ENCODE measurements around the gene ZNF823. TPM values are rescaled to one million over a fixed set of nuclear protein-coding genes. Genes with fewer than 3 reads are reported as not detected.

Gene ZNF823
- total and polyA plus RNA-seq, 2 donors (not counting 1 experiment from before 2014, with no cell fraction given) = 1.8 to 5.1 TPM

GRCh38 chr19:11710313-11710712 lies 28.4 kb downstream of the ZNF823 start:
- ChIA-PET CTCF (no interaction called here), POLR2A (no interaction called here)
- no peaks in the 10 kb centered on the region for H3K9me3 Mint-ChIP-seq (ENCODE audit: insufficient read depth)
- Histone ChIP-seq H3K4me3 (ENCODE audit: control extremely low read depth in 1 of 5, extremely low read depth in 1 of 5, insufficient read depth in 1 of 5, low read depth in 2 of 5, low read length in 4 of 5) (no peak overlapping the region), H4K20me1 (ENCODE audit: control insufficient read depth, insufficient read depth, low read length, poor library complexity, severe bottlenecking) (no peaks in the 10 kb centered on the region), H3K27ac (ENCODE audit: low read length in 2 of 2) (no peak overlapping the region), H3K27me3 (replicated peaks in 1 of 4; ENCODE audit: control extremely low read depth in 1 of 4, control insufficient read depth in 3 of 4, insufficient read depth in 4 of 4, low read length in 3 of 4) (no peaks in the 10 kb centered on the region), H3K9ac (ENCODE audit: low read length) (no peak overlapping the region), H3K79me2 (ENCODE audit: control insufficient read depth, insufficient read depth, low read length) (no peaks in the 10 kb centered on the region), H3K36me3 (replicated peaks in 1 of 2; ENCODE audit: control extremely low read depth in 1 of 2, control insufficient read depth in 1 of 2, extremely low read depth in 1 of 2, insufficient read depth in 2 of 2, low read length in 1 of 2) (no peaks in the 10 kb centered on the region), H3K4me1 (ENCODE audit: control insufficient read depth in 2 of 2, insufficient read depth in 2 of 2, low read length in 2 of 2) (no peaks in the 10 kb centered on the region), H3K4me2 (replicated peaks; ENCODE audit: low read depth, low read length, poor library complexity, severe bottlenecking) (no peak overlapping the region), H3K9me3 (ENCODE audit: control extremely low read depth in 1 of 3, control insufficient read depth in 2 of 3, insufficient read depth in 1 of 3, low read length in 2 of 3) (no peaks in the 10 kb centered on the region), H2AFZ (ENCODE audit: insufficient read depth, low read depth, low read length, poor library complexity, severe bottlenecking) (no peak overlapping the region)
- intact Hi-C loops (cut with micrococcal nuclease) = no loop called here
- H3K4me3 Mint-ChIP-seq = no peak overlapping the region
- H3K27ac Mint-ChIP-seq = no peak overlapping the region
- ATAC-seq (ENCODE audit: low read depth) (no peak), DNase-seq (no peak)
- 84% methylated on average over 5 of the region's 10 CpGs for WGBS (ENCODE audit: insufficient coverage)
- no peaks in the 10 kb centered on the region for H3K4me1 Mint-ChIP-seq
- peaks cover 11% of the 10 kb centered on the region for H3K27me3 Mint-ChIP-seq
- TF ChIP-seq EZH2 (IDR thresholded peaks at IDR 0.05; ENCODE audit: borderline replicate concordance, insufficient read depth, low read depth, low read length, poor library complexity, severe bottlenecking) = no peak
- TF ChIP-seq CTCF (IDR thresholded peaks at IDR 0.05) = no peak

GRCh38 chr19:11708457-11708856 lies 30.3 kb downstream of the ZNF823 start:
- Histone ChIP-seq H3K4me2 (replicated peaks; ENCODE audit: low read depth, low read length, poor library complexity, severe bottlenecking) (no peak overlapping the region), H3K4me3 (ENCODE audit: control extremely low read depth in 1 of 5, extremely low read depth in 1 of 5, insufficient read depth in 1 of 5, low read depth in 2 of 5, low read length in 4 of 5) (no peak overlapping the region), H3K27ac (ENCODE audit: low read length in 2 of 2) (no peak overlapping the region), H2AFZ (ENCODE audit: insufficient read depth, low read depth, low read length, poor library complexity, severe bottlenecking) (no peak overlapping the region), H3K4me1 (ENCODE audit: control insufficient read depth in 2 of 2, insufficient read depth in 2 of 2, low read length in 2 of 2) (no peaks in the 10 kb centered on the region), H3K27me3 (replicated peaks in 1 of 4; ENCODE audit: control extremely low read depth in 1 of 4, control insufficient read depth in 3 of 4, insufficient read depth in 4 of 4, low read length in 3 of 4) (no peaks in the 10 kb centered on the region), H4K20me1 (ENCODE audit: control insufficient read depth, insufficient read depth, low read length, poor library complexity, severe bottlenecking) (no peaks in the 10 kb centered on the region), H3K9ac (ENCODE audit: low read length) (no peak overlapping the region), H3K36me3 (replicated peaks in 1 of 2; ENCODE audit: control extremely low read depth in 1 of 2, control insufficient read depth in 1 of 2, extremely low read depth in 1 of 2, insufficient read depth in 2 of 2, low read length in 1 of 2) (no peaks in the 10 kb centered on the region), H3K79me2 (ENCODE audit: control insufficient read depth, insufficient read depth, low read length) (no peaks in the 10 kb centered on the region), H3K9me3 (ENCODE audit: control extremely low read depth in 1 of 3, control insufficient read depth in 2 of 3, insufficient read depth in 1 of 3, low read length in 2 of 3) (no peaks in the 10 kb centered on the region)
- TF ChIP-seq EZH2 (IDR thresholded peaks at IDR 0.05; ENCODE audit: borderline replicate concordance, insufficient read depth, low read depth, low read length, poor library complexity, severe bottlenecking) (no peak), CTCF (IDR thresholded peaks at IDR 0.05) (no peak)
- Mint-ChIP-seq H3K4me3 (no peak overlapping the region), H3K27me3 (peaks cover 11% of the 10 kb centered on the region), H3K4me1 (no peaks in the 10 kb centered on the region), H3K9me3 (ENCODE audit: insufficient read depth) (no peaks in the 10 kb centered on the region), H3K27ac (no peak overlapping the region)
- 45% methylated on average over 2 of the region's 3 CpGs for WGBS (ENCODE audit: insufficient coverage)
- POLR2A ChIA-PET = no interaction called here
- DNase-seq (no peak), ATAC-seq (ENCODE audit: low read depth) (no peak)
- intact Hi-C loops (cut with micrococcal nuclease) = no loop called here
- CTCF ChIA-PET = no interaction called here

Measured in B cell (primary cell).